H1 (cell line): ENCODE data around the gene ECEL1. TPM values are rescaled to one million over a fixed set of nuclear protein-coding genes. Genes with fewer than 3 reads are reported as not detected.

Experiments
- CHD2 ChIP-seq: IDR thresholded peaks from 2 replicates; pipeline ENCODE4 v1.6.1; 2012; ENCODE audit warnings: low read length, improper control_type of control experiment
- EP300 ChIP-seq, 2 experiments: IDR thresholded peaks; 1 replicate in 1 of 2; 2 replicates in 1 of 2; pipeline ENCODE4 v1.6.1; 2011 to 2012; ENCODE audit warnings: low read depth in 2 of 2, low read length in 2 of 2, mild to moderate bottlenecking in 2 of 2, borderline replicate concordance in 1 of 2, inconsistent platforms in 1 of 2, moderate library complexity in 1 of 2
- MAX ChIP-seq: IDR thresholded peaks from 2 replicates; pipeline ENCODE4 v1.6.1; 2012; ENCODE audit warnings: inconsistent platforms
- SIX5 ChIP-seq: IDR thresholded peaks from 2 replicates; pipeline ENCODE4 v1.6.1; 2011; ENCODE audit warnings: mild to moderate bottlenecking, low read depth, low read length
- SRF ChIP-seq: IDR thresholded peaks from 2 replicates; pipeline ENCODE4 v1.6.1; 2011; ENCODE audit warnings: mild to moderate bottlenecking, low read depth, low read length, moderate library complexity
- ZNF274 ChIP-seq: IDR thresholded peaks from 2 replicates; pipeline ENCODE4 v1.7.0; 2012; ENCODE audit warnings: low read length, borderline replicate concordance; ENCODE audit errors: extremely low read depth
- polyA plus RNA-seq, 7 experiments: library from polyadenylated mRNA; depleted of rRNA in 3 of 7; stranded (reverse) in 5 of 7; unstranded in 2 of 7; fragments of >200 nt in 5 of 7; fragments of 200-250 nt in 2 of 7; gene quantifications; 1 replicate in 5 of 7; 2 replicates in 1 of 7; 4 replicates in 1 of 7; pipeline versions ENCODE4 v1.2.1 to v1.2.3, GENCODE V29; 2011 to 2013; ENCODE audit warnings: missing spikeins in 2 of 7, mixed read lengths in 2 of 7
- total RNA-seq: library from RNA; stranded (reverse); fragmentation: NEBNext Ultra II Directional; extraction: Animal tissue kit (Norgen Biotek cat#: 25700); gene quantifications from 2 replicates; pipeline ENCODE4 v1.2.1, GENCODE V29; 2021

Gene ECEL1
- total and polyA plus RNA-seq, 2 of the 8 experiments (the other 6 are each of a cell fraction or from before 2014, with no cell fraction given) = 7.7 to 20.2 TPM

GRCh38 chr2:232465061-232465460 lies 22.6 kb downstream of the ECEL1 start (continued):
- TF ChIP-seq SIX5 = no peak
- no peak for TF ChIP-seq MAX
- TF ChIP-seq SRF = no peak
- no peak for TF ChIP-seq CHD2
- no peak for TF ChIP-seq ZNF274
- TF ChIP-seq EP300 (IDR thresholded peaks at IDR 0.05; ENCODE audit: borderline replicate concordance in 1 of 2, low read depth in 2 of 2, low read length in 2 of 2) = no peak
